HEK293 (cell line): ENCODE measurements around the gene DNASE1L3.
A peak's percentile ranks its signal among the peaks of the same experiment; 100 is the strongest.

ENCODE experiments used
- CTCF ChIA-PET: fragments of 350-600 bp; formaldehyde crosslinking; extraction: SDS; loops from one replicate; lab custom pipeline; 2021; ENCODE audit warnings: antibody characterized with exemption; lab: Yijun Ruan, JAX
- POLR2A ChIA-PET: fragments of 300-600 bp; formaldehyde crosslinking; extraction: SDS; loops from one replicate; lab custom pipeline; 2020; ENCODE audit warnings: antibody characterized with exemption, inconsistent platforms; lab: Yijun Ruan, JAX
- H3K27ac ChIP-seq: fragments of 200-500 bp; sonication (Bioruptor generic); 2 replicates; pipeline ENCODE4 v1.5.1; 2014; ENCODE audit warnings: low read depth, low read length, control low read depth, inconsistent platforms; ENCODE audit errors: extremely low read depth
- H3K36me3 ChIP-seq, 2 experiments: fragments of 200-500 bp in 1 of 2; sonication (Bioruptor generic) in 1 of 2; 1 replicate in 1 of 2; 2 replicates in 1 of 2; pipeline ENCODE4 v1.5.1; 2014 to 2017; ENCODE audit warnings: inconsistent platforms in 2 of 2, low read length in 2 of 2; ENCODE audit not compliant: control insufficient read depth in 2 of 2, insufficient read depth in 1 of 2
- H3K4me1 ChIP-seq: fragments of 200-500 bp; sonication (Bioruptor generic); 2 replicates; pipeline ENCODE4 v1.5.1; 2014; ENCODE audit warnings: mild to moderate bottlenecking, low read length, inconsistent platforms; ENCODE audit not compliant: control insufficient read depth, insufficient read depth
- H3K4me3 ChIP-seq: 2 replicates; pipeline ENCODE4 v1.5.1; 2011; ENCODE audit warnings: low read depth, mild to moderate bottlenecking, control low read depth, low read length, moderate library complexity
- H3K9me3 ChIP-seq: fragments of 200-500 bp; sonication (Bioruptor generic); 2 replicates; pipeline ENCODE4 v1.5.1; 2014; ENCODE audit warnings: low read depth, low read length, inconsistent platforms; ENCODE audit not compliant: control insufficient read depth, insufficient read depth
- KLF9 ChIP-seq: fragments of 450-650 bp; formaldehyde crosslinking; IDR thresholded peaks from 2 replicates; pipeline ENCODE4 v1.5.1; 2016; ENCODE audit warnings: missing biosample characterization, missing genetic modification characterization, low read depth
- MEIS1 ChIP-seq: sonication (generic); formaldehyde crosslinking; IDR thresholded peaks from 2 replicates; pipeline ENCODE4 v1.8.1; 2022; ENCODE audit warnings: missing genetic modification reagents, mild to moderate bottlenecking, borderline replicate concordance
- PRDM1 ChIP-seq: fragments of 450-650 bp; formaldehyde crosslinking; IDR thresholded peaks from 2 replicates; pipeline ENCODE4; 2016; ENCODE audit warnings: missing biosample characterization, missing genetic modification characterization
- SCRT1 ChIP-seq: fragments of 450-650 bp; formaldehyde crosslinking; IDR thresholded peaks from 2 replicates; pipeline ENCODE4 v1.5.1; 2016; ENCODE audit warnings: missing biosample characterization, missing genetic modification characterization, borderline replicate concordance
- SP7 ChIP-seq: fragments of 450-650 bp; formaldehyde crosslinking; IDR thresholded peaks from 2 replicates; pipeline ENCODE4 v1.5.1; 2016; ENCODE audit warnings: missing biosample characterization, missing genetic modification characterization
- ZBTB17 ChIP-seq: fragments of 450-650 bp; formaldehyde crosslinking; IDR thresholded peaks from 2 replicates; pipeline ENCODE4 v1.5.1; 2016; ENCODE audit warnings: missing biosample characterization, missing genetic modification characterization
- ZNF138 ChIP-seq: fragments of 450-650 bp; formaldehyde crosslinking; IDR thresholded peaks from 2 replicates; pipeline ENCODE4 v1.5.1; 2016; ENCODE audit warnings: missing biosample characterization, missing genetic modification characterization, borderline replicate concordance
- ZNF211 ChIP-seq: fragments of 450-650 bp; formaldehyde crosslinking; IDR thresholded peaks from 2 replicates; pipeline ENCODE4 v1.5.1; 2016; ENCODE audit warnings: low read depth, missing biosample characterization, missing genetic modification characterization
- ZNF311 ChIP-seq: fragments of 450-650 bp; formaldehyde crosslinking; IDR thresholded peaks from 2 replicates; pipeline ENCODE4 v1.5.1; 2017; ENCODE audit warnings: missing biosample characterization, missing genetic modification characterization, borderline replicate concordance
- ZNF324 ChIP-seq: fragments of 450-650 bp; formaldehyde crosslinking; IDR thresholded peaks from 2 replicates; pipeline ENCODE4 v1.5.1; 2016; ENCODE audit warnings: missing biosample characterization, missing genetic modification characterization
- ZNF366 ChIP-seq: fragments of 450-650 bp; formaldehyde crosslinking; conservative IDR thresholded peaks from 2 replicates; pipeline ENCODE4 v1.5.1; 2016; ENCODE audit warnings: missing biosample characterization, missing genetic modification characterization
- ZNF37A ChIP-seq: fragments of 450-650 bp; IDR thresholded peaks from 2 replicates; pipeline ENCODE4 v1.5.1; 2018; ENCODE audit warnings: missing biosample characterization, missing genetic modification characterization
- ZNF394 ChIP-seq: fragments of 450-650 bp; formaldehyde crosslinking; IDR thresholded peaks from 2 replicates; pipeline ENCODE4 v1.5.1; 2016; ENCODE audit warnings: missing biosample characterization, missing genetic modification characterization, mild to moderate bottlenecking, moderate library complexity, borderline replicate concordance
- ZNF530 ChIP-seq: fragments of 450-650 bp; formaldehyde crosslinking; IDR thresholded peaks from 2 replicates; pipeline ENCODE4 v1.5.1; 2016; ENCODE audit warnings: low read depth, missing biosample characterization, missing genetic modification characterization
- ZNF558 ChIP-seq: fragments of 450-650 bp; formaldehyde crosslinking; IDR thresholded peaks from 2 replicates; pipeline ENCODE4 v1.5.1; 2016; ENCODE audit warnings: missing biosample characterization, missing genetic modification characterization
- ZNF571 ChIP-seq: fragments of 450-650 bp; formaldehyde crosslinking; IDR thresholded peaks from 2 replicates; pipeline ENCODE4 v1.5.0; 2017; ENCODE audit warnings: missing biosample characterization, missing genetic modification characterization
- ZNF585B ChIP-seq: fragments of 450-650 bp; formaldehyde crosslinking; IDR thresholded peaks from 2 replicates; pipeline ENCODE4 v1.5.1; 2016; ENCODE audit warnings: missing biosample characterization, missing genetic modification characterization
- ZNF629 ChIP-seq: fragments of 450-650 bp; formaldehyde crosslinking; IDR thresholded peaks from 2 replicates; pipeline ENCODE4 v1.5.1; 2017; ENCODE audit warnings: missing biosample characterization, missing genetic modification characterization
- ZNF654 ChIP-seq: fragments of 450-650 bp; formaldehyde crosslinking; IDR thresholded peaks from 2 replicates; pipeline ENCODE4 v1.5.1; 2016; ENCODE audit warnings: low read depth, missing biosample characterization, missing genetic modification characterization
- ZNF664 ChIP-seq: fragments of 450-650 bp; formaldehyde crosslinking; IDR thresholded peaks from 2 replicates; pipeline ENCODE4 v1.5.1; 2016; ENCODE audit warnings: missing biosample characterization, missing genetic modification characterization
- ZNF791 ChIP-seq: fragments of 450-650 bp; formaldehyde crosslinking; IDR thresholded peaks from 2 replicates; pipeline ENCODE4 v1.5.1; 2016; ENCODE audit warnings: missing biosample characterization, missing genetic modification characterization
- TF ChIP-seq, protein P1 (sequence below): fragments of 450-650 bp; formaldehyde crosslinking; IDR thresholded peaks from 2 replicates; pipeline ENCODE4 v1.5.1; 2016; ENCODE audit warnings: missing biosample characterization, missing genetic modification characterization
- TF ChIP-seq, protein P2 (sequence below): fragments of 450-650 bp; formaldehyde crosslinking; IDR thresholded peaks from 2 replicates; pipeline ENCODE4 v1.5.1; 2016; ENCODE audit warnings: missing biosample characterization, missing genetic modification characterization

The DNASE1L3 gene

DNA sequence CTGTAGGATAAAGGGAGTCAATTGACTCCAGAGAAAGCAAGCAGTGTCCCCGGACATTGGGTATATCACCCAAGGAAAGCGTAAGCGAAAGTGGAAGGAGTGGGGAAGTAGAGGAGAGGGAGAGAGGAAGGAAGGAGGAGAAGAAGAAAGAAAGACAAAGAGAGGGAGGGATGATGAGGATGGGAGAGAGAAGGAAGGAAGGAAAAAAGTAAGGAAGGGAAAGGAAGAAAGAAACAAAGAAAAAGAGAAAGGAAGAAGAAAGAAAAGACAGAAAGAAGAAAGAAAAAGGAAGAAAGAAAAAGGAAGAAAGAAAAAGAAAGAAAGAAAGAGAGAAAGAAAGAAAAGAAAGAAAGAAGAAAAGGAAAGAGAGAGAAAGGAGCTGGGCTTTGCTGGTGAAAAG, 839 bp downstream of the DNASE1L3 start:
- ChIA-PET POLR2A (no interaction called here), CTCF (interaction anchor here (1.1 kb wide), 1 partner anchor 22 kb away, joined by 3 read pairs; no protein-coding TSS in a partner anchor)
- TF ChIP-seq ZNF394 (tag by site-specific recombination), result peak; percentile 60
- TF ChIP-seq SCRT1 (tag by site-specific recombination), result 0 out of 2 replicates have a peak, but pooled peaks have one; percentile 21
- TF ChIP-seq ZNF558 (tag by site-specific recombination), result no peak
- TF ChIP-seq ZNF37A, result no peak
- no peak for TF ChIP-seq ZNF571 (tag by site-specific recombination)
- peak; percentile 93 for TF ChIP-seq PRDM1 (tag by site-specific recombination)
- TF ChIP-seq ZBTB17 (tag by site-specific recombination), result no peak
- TF ChIP-seq KLF9 (tag by site-specific recombination), result no peak
- TF ChIP-seq ZNF366 (tag by site-specific recombination), result peak; percentile 90
- no peak overlapping the region for H3K27ac ChIP-seq
- no peak overlapping the region for H3K4me3 ChIP-seq
- no peaks in the 10 kb centered on the region for H3K36me3 ChIP-seq
- H3K9me3 ChIP-seq, result no peaks in the 10 kb centered on the region
- H3K4me1 ChIP-seq, result no peaks in the 10 kb centered on the region

DNA sequence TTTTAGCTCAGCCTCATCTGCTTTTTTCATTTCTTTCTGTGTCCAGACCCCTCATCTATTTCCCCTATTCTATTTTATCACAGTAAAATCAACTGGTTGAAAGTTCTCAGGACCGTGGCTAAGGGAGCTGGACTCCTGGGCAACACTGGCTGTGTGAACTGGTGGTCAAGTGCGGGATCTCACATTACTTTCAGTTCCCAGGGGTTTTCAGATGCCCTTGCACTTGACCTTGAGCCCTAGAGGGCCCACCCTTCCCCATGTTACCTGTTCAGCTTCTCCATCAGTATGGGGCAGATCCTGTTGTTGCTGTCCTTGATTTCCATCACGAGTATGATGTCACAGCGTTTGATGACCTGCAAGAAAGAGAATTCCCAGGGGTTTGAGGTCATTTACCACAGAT, 2.8 kb downstream of the DNASE1L3 start:
- CTCF ChIA-PET, result interaction anchor here (0.6 to 1.0 kb wide), 5 partner anchors 10 to 321 kb away, joined by 3 to 6 read pairs (median 3); no protein-coding TSS in a partner anchor
- no peak for TF ChIP-seq ZNF211 (tag by site-specific recombination)
- TF ChIP-seq ZNF311 (tag by site-specific recombination), result no peak
- TF ChIP-seq, protein P1, sequence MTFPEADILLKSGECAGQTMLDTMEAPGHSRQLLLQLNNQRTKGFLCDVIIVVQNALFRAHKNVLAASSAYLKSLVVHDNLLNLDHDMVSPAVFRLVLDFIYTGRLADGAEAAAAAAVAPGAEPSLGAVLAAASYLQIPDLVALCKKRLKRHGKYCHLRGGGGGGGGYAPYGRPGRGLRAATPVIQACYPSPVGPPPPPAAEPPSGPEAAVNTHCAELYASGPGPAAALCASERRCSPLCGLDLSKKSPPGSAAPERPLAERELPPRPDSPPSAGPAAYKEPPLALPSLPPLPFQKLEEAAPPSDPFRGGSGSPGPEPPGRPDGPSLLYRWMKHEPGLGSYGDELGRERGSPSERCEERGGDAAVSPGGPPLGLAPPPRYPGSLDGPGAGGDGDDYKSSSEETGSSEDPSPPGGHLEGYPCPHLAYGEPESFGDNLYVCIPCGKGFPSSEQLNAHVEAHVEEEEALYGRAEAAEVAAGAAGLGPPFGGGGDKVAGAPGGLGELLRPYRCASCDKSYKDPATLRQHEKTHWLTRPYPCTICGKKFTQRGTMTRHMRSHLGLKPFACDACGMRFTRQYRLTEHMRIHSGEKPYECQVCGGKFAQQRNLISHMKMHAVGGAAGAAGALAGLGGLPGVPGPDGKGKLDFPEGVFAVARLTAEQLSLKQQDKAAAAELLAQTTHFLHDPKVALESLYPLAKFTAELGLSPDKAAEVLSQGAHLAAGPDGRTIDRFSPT (tag by site-specific recombination), result no peak
- no peak for TF ChIP-seq MEIS1
- no peak for TF ChIP-seq ZNF664
- TF ChIP-seq ZNF791, result no peak
- no peak for TF ChIP-seq ZNF324
- TF ChIP-seq SP7 (tag by site-specific recombination), result no peak
- TF ChIP-seq ZNF654 (tag by site-specific recombination), result no peak
- TF ChIP-seq ZNF585B, result no peak
- TF ChIP-seq ZNF629, result no peak

DNA sequence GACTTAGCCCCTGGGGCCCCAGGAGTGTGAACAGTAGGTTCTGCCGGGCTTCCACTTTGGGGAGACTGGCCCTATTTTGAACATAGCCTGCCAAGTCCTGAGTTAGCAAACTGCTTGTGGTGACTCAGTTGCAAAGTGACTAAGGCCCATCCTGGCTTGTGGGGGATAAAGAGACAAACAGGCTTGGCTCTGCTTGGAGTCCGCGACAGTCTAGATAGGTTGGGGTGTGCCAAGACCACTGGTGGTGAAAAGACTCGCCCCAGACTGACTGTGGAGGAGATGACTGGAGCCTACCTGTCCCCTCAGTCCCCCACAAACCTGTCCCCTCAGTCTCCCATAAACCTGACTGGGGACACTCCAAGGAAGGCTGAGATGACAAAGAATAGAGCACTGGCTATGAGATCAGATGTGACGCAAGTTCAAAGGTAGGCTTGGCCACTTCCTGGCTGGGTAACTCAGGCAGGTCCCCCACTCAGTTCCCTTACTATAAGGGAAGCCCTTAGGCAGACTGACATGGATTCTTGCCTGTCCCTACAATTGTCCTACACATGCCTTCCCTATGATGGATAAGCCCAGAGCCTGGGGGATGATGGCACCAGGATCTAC, 4.3 kb downstream of the DNASE1L3 start:
- ChIA-PET CTCF (interaction anchor here (0.6 to 0.7 kb wide), 2 partner anchors 11 to 62 kb away, joined by 3 to 4 read pairs; no protein-coding TSS in a partner anchor), POLR2A (no interaction called here)
- TF ChIP-seq, protein P2, sequence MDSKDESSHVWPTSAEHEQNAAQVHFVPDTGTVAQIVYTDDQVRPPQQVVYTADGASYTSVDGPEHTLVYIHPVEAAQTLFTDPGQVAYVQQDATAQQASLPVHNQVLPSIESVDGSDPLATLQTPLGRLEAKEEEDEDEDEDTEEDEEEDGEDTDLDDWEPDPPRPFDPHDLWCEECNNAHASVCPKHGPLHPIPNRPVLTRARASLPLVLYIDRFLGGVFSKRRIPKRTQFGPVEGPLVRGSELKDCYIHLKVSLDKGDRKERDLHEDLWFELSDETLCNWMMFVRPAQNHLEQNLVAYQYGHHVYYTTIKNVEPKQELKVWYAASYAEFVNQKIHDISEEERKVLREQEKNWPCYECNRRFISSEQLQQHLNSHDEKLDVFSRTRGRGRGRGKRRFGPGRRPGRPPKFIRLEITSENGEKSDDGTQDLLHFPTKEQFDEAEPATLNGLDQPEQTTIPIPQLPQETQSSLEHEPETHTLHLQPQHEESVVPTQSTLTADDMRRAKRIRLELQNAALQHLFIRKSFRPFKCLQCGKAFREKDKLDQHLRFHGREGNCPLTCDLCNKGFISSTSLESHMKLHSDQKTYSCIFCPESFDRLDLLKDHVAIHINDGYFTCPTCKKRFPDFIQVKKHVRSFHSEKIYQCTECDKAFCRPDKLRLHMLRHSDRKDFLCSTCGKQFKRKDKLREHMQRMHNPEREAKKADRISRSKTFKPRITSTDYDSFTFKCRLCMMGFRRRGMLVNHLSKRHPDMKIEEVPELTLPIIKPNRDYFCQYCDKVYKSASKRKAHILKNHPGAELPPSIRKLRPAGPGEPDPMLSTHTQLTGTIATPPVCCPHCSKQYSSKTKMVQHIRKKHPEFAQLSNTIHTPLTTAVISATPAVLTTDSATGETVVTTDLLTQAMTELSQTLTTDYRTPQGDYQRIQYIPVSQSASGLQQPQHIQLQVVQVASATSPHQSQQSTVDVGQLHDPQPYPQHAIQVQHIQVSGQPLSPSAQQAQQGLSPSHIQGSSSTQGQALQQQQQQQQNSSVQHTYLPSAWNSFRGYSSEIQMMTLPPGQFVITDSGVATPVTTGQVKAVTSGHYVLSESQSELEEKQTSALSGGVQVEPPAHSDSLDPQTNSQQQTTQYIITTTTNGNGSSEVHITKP (tag by site-specific recombination), result no peak
- TF ChIP-seq ZNF138, result no peak
- no peak for TF ChIP-seq ZNF530 (tag by site-specific recombination)
- Histone ChIP-seq H3K4me1 (no peaks in the 10 kb centered on the region), H3K27ac (no peak overlapping the region), H3K36me3 (no peaks in the 10 kb centered on the region), H3K9me3 (no peaks in the 10 kb centered on the region), H3K4me3 (no peak overlapping the region)

More for the DNA sequence above, 2.8 kb downstream of the DNASE1L3 start:
- Histone ChIP-seq H3K4me1 (no peaks in the 10 kb centered on the region), H3K36me3 (no peaks in the 10 kb centered on the region), H3K4me3 (no peak overlapping the region), H3K9me3 (no peaks in the 10 kb centered on the region), H3K27ac (no peak overlapping the region)
- POLR2A ChIA-PET, result no interaction called here
